ENCODE data around the gene FA2H. TPM values are rescaled to one million over a fixed set of nuclear protein-coding genes. Genes with fewer than 3 reads are reported as not detected.

FA2H gene
- total and polyA plus RNA-seq, 7 donors: 0.71 to 31.0 (median 6.0) TPM; not detected in 2

GRCh38 chr16:74732707-74733350 lies 41.8 kb downstream of the FA2H start:
- no peaks in the 10 kb centered on the region for H3K4me1 ChIP-seq
- no peak for DNase-seq
- no peak overlapping the region for H3K27ac ChIP-seq
- H3K27me3 ChIP-seq: peaks cover 0 to 13% (median 0%) of the 10 kb centered on the region in 3 donors
- 87 to 92% methylated on average over 15 of the region's 15 CpGs for WGBS, 2 donors
- no peak overlapping the region for H3K4me3 ChIP-seq
- TF ChIP-seq POLR2A (IDR thresholded peaks at IDR 0.05) (no peak), EP300 (IDR thresholded peaks at IDR 0.05) (no peak), POLR2AphosphoS5 (IDR thresholded peaks at IDR 0.05) (no peak), CTCF (IDR thresholded peaks at IDR 0.05) (no peak)
- no peaks in the 10 kb centered on the region for H3K36me3 ChIP-seq
- H3K9me3 ChIP-seq: no peaks in the 10 kb centered on the region
- intact Hi-C loops (cut with DNase I): no loop called here

- peaks cover 0 to 4% (median 1%) of the 10 kb centered on the region in 4 donors for H3K9me3 ChIP-seq
- peaks cover 0 to 12% (median 0%) of the 10 kb centered on the region in 3 donors for H3K27me3 ChIP-seq
- no peaks in the 10 kb centered on the region for H3K4me1 ChIP-seq
- 89 to 91% methylated on average over 8 of the region's 8 CpGs for WGBS, 2 donors
- TF ChIP-seq POLR2AphosphoS5 (IDR thresholded peaks at IDR 0.05) (no peak), EP300 (IDR thresholded peaks at IDR 0.05) (no peak), POLR2A (IDR thresholded peaks at IDR 0.05) (no peak), CTCF (IDR thresholded peaks at IDR 0.05) (no peak)
- DNase-seq: no peak
- H3K27ac ChIP-seq: no peak overlapping the region
- H3K4me3 ChIP-seq: no peak overlapping the region
- intact Hi-C loops (cut with DNase I): no loop called here
- H3K36me3 ChIP-seq: no peaks in the 10 kb centered on the region
Measured at GRCh38 chr16:74731853-74732477, 42.7 kb downstream of the FA2H start.

- Histone ChIP-seq H3K4me3 (no peak overlapping the region), H3K27ac (no peak overlapping the region), H3K9me3 (peaks cover 0 to 6% (median 2%) of the 10 kb centered on the region in 4 donors), H3K27me3 (peaks cover 0 to 6% (median 0%) of the 10 kb centered on the region in 3 donors), H3K36me3 (no peaks in the 10 kb centered on the region), H3K4me1 (peaks cover 0 to 5% (median 2%) of the 10 kb centered on the region in 4 donors)
- WGBS, 2 donors: 38 to 41% methylated on average over 11 of the region's 11 CpGs
- TF ChIP-seq CTCF (IDR thresholded peaks at IDR 0.05) (no peak), EP300 (IDR thresholded peaks at IDR 0.05) (no peak), POLR2AphosphoS5 (IDR thresholded peaks at IDR 0.05) (no peak), POLR2A (IDR thresholded peaks at IDR 0.05) (no peak)
- intact Hi-C loops (cut with DNase I): no loop called here
- DNase-seq: no peak
Measured at GRCh38 chr16:74729783-74730683, 44.6 kb downstream of the FA2H start.

- Histone ChIP-seq H3K27me3 (no peaks in the 10 kb centered on the region), H3K4me3 (no peak overlapping the region), H3K27ac (no peak overlapping the region), H3K36me3 (no peaks in the 10 kb centered on the region), H3K9me3 (peaks cover 0 to 6% (median 2%) of the 10 kb centered on the region in 4 donors), H3K4me1 (peaks cover 0 to 12% (median 4%) of the 10 kb centered on the region in 4 donors)
- no peak for DNase-seq
- intact Hi-C loops (cut with DNase I): no loop called here
- 96% methylated on average over 4 of the region's 4 CpGs for WGBS, 2 donors
- TF ChIP-seq POLR2AphosphoS5 (IDR thresholded peaks at IDR 0.05) (no peak), POLR2A (IDR thresholded peaks at IDR 0.05) (no peak), EP300 (IDR thresholded peaks at IDR 0.05) (no peak), CTCF (IDR thresholded peaks at IDR 0.05) (no peak)
Measured at GRCh38 chr16:74727903-74728302, 46.7 kb downstream of the FA2H start.

All from sigmoid colon (tissue), 7 donors.